Measurements from ENCODE around the gene S100A10.

- TF ChIP-seq, protein P1, sequence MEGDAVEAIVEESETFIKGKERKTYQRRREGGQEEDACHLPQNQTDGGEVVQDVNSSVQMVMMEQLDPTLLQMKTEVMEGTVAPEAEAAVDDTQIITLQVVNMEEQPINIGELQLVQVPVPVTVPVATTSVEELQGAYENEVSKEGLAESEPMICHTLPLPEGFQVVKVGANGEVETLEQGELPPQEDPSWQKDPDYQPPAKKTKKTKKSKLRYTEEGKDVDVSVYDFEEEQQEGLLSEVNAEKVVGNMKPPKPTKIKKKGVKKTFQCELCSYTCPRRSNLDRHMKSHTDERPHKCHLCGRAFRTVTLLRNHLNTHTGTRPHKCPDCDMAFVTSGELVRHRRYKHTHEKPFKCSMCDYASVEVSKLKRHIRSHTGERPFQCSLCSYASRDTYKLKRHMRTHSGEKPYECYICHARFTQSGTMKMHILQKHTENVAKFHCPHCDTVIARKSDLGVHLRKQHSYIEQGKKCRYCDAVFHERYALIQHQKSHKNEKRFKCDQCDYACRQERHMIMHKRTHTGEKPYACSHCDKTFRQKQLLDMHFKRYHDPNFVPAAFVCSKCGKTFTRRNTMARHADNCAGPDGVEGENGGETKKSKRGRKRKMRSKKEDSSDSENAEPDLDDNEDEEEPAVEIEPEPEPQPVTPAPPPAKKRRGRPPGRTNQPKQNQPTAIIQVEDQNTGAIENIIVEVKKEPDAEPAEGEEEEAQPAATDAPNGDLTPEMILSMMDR (IDR thresholded peaks at IDR 0.05), result peak; percentile 73 to 95 (median 86)
- TF ChIP-seq POLR2A (IDR thresholded peaks at IDR 0.05), result no peak
These were observed 59.6 kb downstream of the S100A10 start for GRCh38 chr1:151934048-151934493.

All from heart left ventricle (tissue), 13 donors.